K562 (cell line): ENCODE measurements around the gene CENPC. TPM values are rescaled to one million over a fixed set of nuclear protein-coding genes. Genes with fewer than 3 reads are reported as not detected.

Source experiments
- ATAC-seq: fragments of 200-7000 bp; cut with Tn5 transposase; 3 replicates; pipeline ENCODE4 v1.9.1; 2020; ENCODE audit warnings: moderate library complexity
- BruUV-seq: library from RNA; stranded (reverse); fragments of 400-500 nt; replicated peaks from 2 replicates; lab custom pipeline; 2021; lab: Mats Ljungman, UMichigan
- CTCF ChIA-PET: fragments of 300-600 bp; formaldehyde crosslinking; extraction: SDS; loops from one replicate; lab custom pipeline; 2021; ENCODE audit warnings: low intra/inter-chr PET ratio; lab: Yijun Ruan, JAX
- POLR2A ChIA-PET: fragments of 300-600, 350-650 bp; sonication (Branson Sonifier 250); formaldehyde crosslinking; extraction: SDS; loops from one replicate; lab custom pipeline; 2021; ENCODE audit warnings: antibody characterized with exemption, inconsistent platforms; lab: Yijun Ruan, JAX
- DNase-seq, 4 experiments: peaks; one replicate each; pipeline versions ENCODE4 v3.0.0 to v3.0.0-alpha.2; 2011 to 2018; ENCODE audit warnings: low spot score in 3 of 4, mixed read lengths in 3 of 4; ENCODE audit errors: extremely low read depth in 1 of 4
- FAIRE-seq: peaks from 2 replicates; lab custom pipeline; 2011; peaks lifted over from hg19 to GRCh38; lab: Jason Lieb, UNC
- H2AFZ ChIP-seq: 2 replicates; pipeline ENCODE4 v1.6.0; 2011; ENCODE audit warnings: low read depth, low read length, control low read depth, inconsistent platforms
- H3K27ac ChIP-seq: fragments of 200-600 bp; 3 replicates; pipeline ENCODE4 v1.8.0; 2011; ENCODE audit warnings: low read depth, mild to moderate bottlenecking, control low read depth, inconsistent platforms, low read length, moderate library complexity, mixed read lengths; ENCODE audit errors: extremely low read depth
- H3K27me3 ChIP-seq, 2 experiments: fragments of 300-600 bp in 1 of 2; 2 replicates in 1 of 2; 3 replicates in 1 of 2; pipeline versions ENCODE4 v1.6.0 to v1.8.0; 2011; ENCODE audit warnings: inconsistent platforms in 2 of 2, low read length in 2 of 2, mild to moderate bottlenecking in 1 of 2, mixed read lengths in 1 of 2, moderate library complexity in 1 of 2; ENCODE audit not compliant: control insufficient read depth in 2 of 2, insufficient read depth in 2 of 2
- H3K36me3 ChIP-seq: fragments of 300-600 bp; 3 replicates; pipeline ENCODE4 v1.8.0; 2011; ENCODE audit warnings: mild to moderate bottlenecking, low read length, inconsistent platforms; ENCODE audit not compliant: control insufficient read depth, insufficient read depth
- H3K4me1 ChIP-seq, 2 experiments: fragments of 200-600 bp in 1 of 2; replicated peaks in 1 of 2; 2 replicates in 1 of 2; 3 replicates in 1 of 2; pipeline versions ENCODE4 v1.5.1 to v1.8.0; 2011; ENCODE audit warnings: inconsistent platforms in 2 of 2, low read length in 2 of 2, mild to moderate bottlenecking in 1 of 2, mixed read lengths in 1 of 2, moderate library complexity in 1 of 2; ENCODE audit not compliant: control insufficient read depth in 2 of 2, insufficient read depth in 2 of 2
- H3K4me2 ChIP-seq: 2 replicates; pipeline ENCODE4 v1.6.1; 2011; ENCODE audit warnings: low read length, control low read depth, inconsistent platforms, mixed read lengths; ENCODE audit not compliant: insufficient read depth
- H3K4me3 ChIP-seq: fragments of 200-600 bp; sonication (generic), shearing (Covaris generic); 2 replicates; pipeline ENCODE4 v1.5.1; 2016; ENCODE audit warnings: control low read depth, inconsistent platforms
- H3K79me2 ChIP-seq: fragments of 200-600 bp; 3 replicates; pipeline ENCODE4 v1.8.0; 2011; ENCODE audit warnings: low read length, inconsistent platforms; ENCODE audit not compliant: control insufficient read depth, insufficient read depth
- H3K9ac ChIP-seq, 2 experiments: 2 replicates each; pipeline versions ENCODE4 v1.6.0 to v1.6.1; 2011; ENCODE audit warnings: low read depth in 2 of 2, low read length in 2 of 2, control low read depth in 1 of 2, inconsistent platforms in 1 of 2, mild to moderate bottlenecking in 1 of 2, mixed read lengths in 1 of 2; ENCODE audit not compliant: insufficient read depth in 1 of 2
- H3K9me1 ChIP-seq: one replicate; pipeline ENCODE4 v1.6.0; 2011; ENCODE audit warnings: inconsistent platforms, mild to moderate bottlenecking, low read length, moderate library complexity; ENCODE audit not compliant: control insufficient read depth, insufficient read depth
- H3K9me3 ChIP-seq: replicated peaks from 2 replicates; pipeline ENCODE4 v1.5.1; 2011; ENCODE audit warnings: low read depth, low read length, inconsistent platforms; ENCODE audit not compliant: control insufficient read depth, insufficient read depth
- H4K20me1 ChIP-seq: replicated peaks from 2 replicates; pipeline ENCODE4 v1.6.1; 2011; ENCODE audit warnings: low read length, inconsistent platforms, mixed read lengths; ENCODE audit not compliant: control insufficient read depth, insufficient read depth
- ATF2 ChIP-seq: sonication (generic); formaldehyde crosslinking; IDR thresholded peaks from 2 replicates; pipeline ENCODE4 v1.8.1; 2022; ENCODE audit warnings: missing genetic modification reagents
- CHD7 ChIP-seq: fragments of 200-600 bp; sonication (generic); IDR thresholded peaks from one replicate; pipeline ENCODE4 v1.6.1; 2012; ENCODE audit warnings: mild to moderate bottlenecking, low read depth, low read length, inconsistent platforms
- KLF16 ChIP-seq: IDR thresholded peaks from 2 replicates; pipeline ENCODE4 v1.6.1; 2016; ENCODE audit warnings: antibody characterized with exemption
- RNF2 ChIP-seq: sonication (generic); IDR thresholded peaks from 2 replicates; pipeline ENCODE4 v1.6.1; 2016
- TAF15 ChIP-seq: fragments of 200-400 bp; formaldehyde crosslinking; IDR thresholded peaks from 2 replicates; pipeline ENCODE4 v1.6.1; 2017; ENCODE audit warnings: mild to moderate bottlenecking, low read depth, low read length, moderate library complexity
- TCF7 ChIP-seq: sonication (generic); IDR thresholded peaks from 2 replicates; pipeline ENCODE4 v1.6.1; 2016; ENCODE audit warnings: antibody characterized with exemption, borderline replicate concordance
- U2AF1 ChIP-seq: fragments of 200-400 bp; formaldehyde crosslinking; optimal IDR thresholded peaks from 2 replicates; pipeline ENCODE3; 2017; ENCODE audit warnings: mild to moderate bottlenecking, low read depth, low read length, moderate library complexity
- ZNF239 ChIP-seq: fragments of 250-450 bp; sonication (Bioruptor Pico); IDR thresholded peaks from 2 replicates; pipeline ENCODE4 v1.4.0; 2020; ENCODE audit warnings: mild to moderate bottlenecking
- ZNF277 ChIP-seq: fragments of 250-450 bp; sonication (Bioruptor Pico); IDR thresholded peaks from 2 replicates; pipeline ENCODE4 v1.8.0; 2022; ENCODE audit warnings: inconsistent platforms, mild to moderate bottlenecking, moderate library complexity, borderline replicate concordance
- WGBS: fragments of 100-300 bp; shearing (Covaris generic); methylation state at CpG from one replicate; pipeline ENCODE4 v1.1.6; 2016; ENCODE audit warnings: low coverage, mixed read lengths; ENCODE audit not compliant: insufficient coverage; ENCODE audit errors: missing lambda C conversion rate; 5-methylcytosine and 5-hydroxymethylcytosine counted together
- in situ Hi-C: fragments of 300-500 bp; cut with MboI; formaldehyde crosslinking; loops from 4 replicates; pipeline ENCODE4 v1.15.0; 2018; ENCODE audit warnings: inconsistent platforms, mixed read lengths
- intact Hi-C: fragments of 100-400 bp; cut with micrococcal nuclease; formaldehyde crosslinking; loops from 2 replicates; pipeline ENCODE4 v1.14.2; 2022
- polyA plus RNA-seq, 8 experiments: library from polyadenylated mRNA; depleted of rRNA in 4 of 8; stranded (reverse) in 5 of 8; unstranded in 3 of 8; fragments of >200 nt; fragmentation: Nextera tagmentation in 2 of 8; fragmentation: Illumina TruSeq in 1 of 8; extraction: Ambion mirVana in 2 of 8; extraction: Trizol in 1 of 8; gene quantifications; 2 replicates each; pipeline versions ENCODE4 v1.2.1 to v1.2.3, GENCODE V29; 2011 to 2014; ENCODE audit warnings: inconsistent platforms in 1 of 8, missing spikeins in 1 of 8
- total RNA-seq, 7 experiments: library from RNA; depleted of rRNA in 6 of 7; stranded (reverse); fragments of >200 nt in 6 of 7; fragmentation: Illumina TruSeq in 2 of 7; extraction: Trizol in 2 of 7; gene quantifications; 2 replicates each; pipeline versions ENCODE4 v1.2.1 to v1.2.3, GENCODE V29; 2011 to 2021; ENCODE audit warnings: low replicate concordance in 1 of 7

The CENPC gene
- total and polyA plus RNA-seq, 9 of the 15 experiments (the other 6 are each of a cell fraction or from before 2014, with no cell fraction given): 18.1 to 48.5 (median 30.8) TPM

- no TSS peak for BruUV-seq
- DNase-seq: no peak
- Histone ChIP-seq H2AFZ (no peak overlapping the region), H3K27me3 (no peaks in the 10 kb centered on the region), H3K9me3 (no peaks in the 10 kb centered on the region; the same call in 1 of the 2 replicates), H3K27ac (no peak overlapping the region), H3K4me3 (no peak overlapping the region), H3K36me3 (no peaks in the 10 kb centered on the region), H4K20me1 (no peaks in the 10 kb centered on the region), H3K9ac (no peak overlapping the region), H3K79me2 (no peaks in the 10 kb centered on the region), H3K9me1 (no peaks in the 10 kb centered on the region), H3K4me1 (peaks cover 6 to 13% of the 10 kb centered on the region in 2 experiments; a peak in 4 of 5 replicates), H3K4me2 (no peak overlapping the region)
- in situ Hi-C loops (no loop called here), intact Hi-C loops (no loop called here)
- no peak for FAIRE-seq
- 65% methylated on average over 2 of the region's 2 CpGs for WGBS
- CTCF ChIA-PET: no interaction called here
- POLR2A ChIA-PET: interaction anchor here (1.0 to 3.6 kb wide), 3 partner anchors 12 to 20 kb away, joined by 3 to 15 read pairs (median 4); partner anchors contain the start of gene CENPC
- ATAC-seq: no peak
- TF ChIP-seq ZNF239 (CRISPR knock-in tag) (no peak), KLF16 (no peak), TCF7 (no peak), CHD7 (no peak), U2AF1 (no peak), TAF15 (no peak), RNF2 (no peak), ATF2 (no peak), ZNF277 (CRISPR knock-in tag) (no peak)
Measured at GRCh38 chr4:67556436-67556835, 11.1 kb upstream of the CENPC start.
